ENCODE measurements around the gene FAXDC2. TPM values are rescaled to one million over a fixed set of nuclear protein-coding genes. Genes with fewer than 3 reads are reported as not detected.

Gene FAXDC2, protein sequence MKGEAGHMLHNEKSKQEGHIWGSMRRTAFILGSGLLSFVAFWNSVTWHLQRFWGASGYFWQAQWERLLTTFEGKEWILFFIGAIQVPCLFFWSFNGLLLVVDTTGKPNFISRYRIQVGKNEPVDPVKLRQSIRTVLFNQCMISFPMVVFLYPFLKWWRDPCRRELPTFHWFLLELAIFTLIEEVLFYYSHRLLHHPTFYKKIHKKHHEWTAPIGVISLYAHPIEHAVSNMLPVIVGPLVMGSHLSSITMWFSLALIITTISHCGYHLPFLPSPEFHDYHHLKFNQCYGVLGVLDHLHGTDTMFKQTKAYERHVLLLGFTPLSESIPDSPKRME
- 1.7 and 2.1 TPM in 2 replicates for total RNA-seq

DNA sequence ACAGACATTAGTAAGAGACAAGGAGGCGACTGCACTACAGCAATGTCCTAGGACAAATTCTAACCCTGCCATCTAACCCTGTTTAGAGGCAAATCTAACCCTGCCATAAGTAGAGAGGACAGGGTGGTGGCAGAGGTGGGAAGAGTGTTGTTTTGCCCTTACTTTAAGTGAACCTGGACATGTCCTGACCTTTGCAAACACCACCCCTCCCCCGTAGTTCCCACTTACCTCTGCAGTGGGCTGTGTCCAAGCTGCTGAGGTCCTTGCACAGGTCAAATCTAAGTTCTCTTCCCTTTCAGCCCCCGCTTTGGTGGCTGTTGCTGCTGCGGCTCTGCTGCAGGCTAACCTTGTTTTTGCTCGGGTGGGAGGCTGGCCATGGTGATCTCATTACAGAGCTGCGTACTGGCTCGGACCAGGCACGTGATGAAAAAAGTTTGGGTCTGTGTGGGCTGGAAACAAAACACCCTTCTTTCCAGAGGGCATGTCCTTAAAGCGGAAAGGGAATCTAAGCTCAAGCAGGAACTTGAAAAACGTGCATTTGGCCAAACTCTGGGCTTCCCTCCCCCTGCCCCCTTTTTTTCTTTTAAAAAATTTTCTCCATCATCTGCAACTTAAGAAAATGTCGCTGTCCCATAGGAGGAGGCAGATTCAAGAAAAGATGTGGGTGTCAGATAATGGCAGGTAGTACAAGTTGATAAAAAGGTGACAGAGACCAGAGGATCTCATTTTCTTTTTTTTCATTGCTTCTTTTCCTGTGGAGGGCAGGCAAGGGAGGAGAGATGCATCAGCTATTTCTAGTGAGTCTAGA lies at the start of gene FAXDC2:
Gene FAXDC2, minus strand, starts transcription at position 349 of the 808 bp plus-strand sequence. CDS start 12,425 bp downstream, outside the sequence.

DNA sequence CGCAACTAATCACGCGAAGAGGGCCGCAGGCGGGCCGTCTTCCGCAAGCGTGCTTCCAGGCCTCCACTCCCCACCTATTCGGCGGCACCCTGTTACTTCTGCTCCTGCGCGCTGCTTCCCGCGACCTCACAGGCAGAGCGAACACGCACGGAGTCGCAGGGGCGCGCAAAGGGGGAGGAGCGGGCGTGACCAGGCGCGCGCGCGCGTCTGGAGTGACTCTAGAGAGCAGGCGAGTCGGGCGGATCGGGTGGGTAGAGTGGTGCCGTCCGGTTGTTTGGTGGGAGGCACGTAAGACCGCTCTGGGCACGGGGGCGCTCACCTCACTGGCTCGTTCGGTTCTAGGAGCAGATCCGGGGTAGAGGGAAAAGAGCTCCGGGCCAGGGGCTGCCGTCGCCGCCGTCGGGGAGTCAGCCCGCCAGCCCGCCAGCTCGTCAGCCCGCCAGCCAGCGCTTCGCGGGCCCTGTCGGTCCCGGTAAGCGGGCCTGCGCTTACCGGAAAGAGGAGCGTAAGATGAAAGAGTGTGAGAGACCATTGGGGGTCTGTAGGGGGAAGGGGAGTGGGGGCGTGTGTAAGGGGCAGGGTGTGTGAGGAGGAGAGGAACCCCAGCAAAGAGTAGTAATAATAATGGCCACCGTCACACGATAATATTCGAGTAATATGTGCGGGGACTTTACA lies 8.0 kb upstream of the FAXDC2 start, which contains the start of gene CNOT8:
Gene CNOT8, plus strand, starts transcription at position 331 of the 675 bp plus-strand sequence. CDS start 4,652 bp downstream, outside the sequence.

Other genes with a start within 250 kb of the FAXDC2 start
- gene LARP1, start 95.2 kb downstream of the FAXDC2 start, total RNA-seq, result 43.4 and 54.1 TPM in 2 replicates
- gene CNOT8, start 8.0 kb upstream of the FAXDC2 start, total RNA-seq, result 70.8 and 80.0 TPM in 2 replicates
- 22.4 and 23.0 TPM in 2 replicates for gene GEMIN5, start 87.6 kb upstream of the FAXDC2 start, total RNA-seq
- 10.2 and 29.2 TPM in 2 replicates for gene MRPL22, start 90.5 kb upstream of the FAXDC2 start, total RNA-seq
- not detected in 2 replicates for gene KIF4B, start 163.2 kb upstream of the FAXDC2 start, total RNA-seq

Measured in tracheal epithelial cell (primary cell).